Activated T-cell treated with anti-CD3 and anti-CD28 coated beads for 1 hour (primary cell): ENCODE data around the gene TTC39A.

Experiments used
- DNase-seq: peaks from one replicate; pipeline ENCODE4 v3.0.0-alpha.2; 2020; ENCODE audit warnings: low read depth

TTC39A gene

GRCh38 chr1:51330331-51331201 lies at the start of gene TTC39A:
Gene TTC39A, minus strand, starts transcription at chr1:51330562. Its CDS starts 85 bp downstream, at chr1:51330477.
- no peak for DNase-seq

DNA sequence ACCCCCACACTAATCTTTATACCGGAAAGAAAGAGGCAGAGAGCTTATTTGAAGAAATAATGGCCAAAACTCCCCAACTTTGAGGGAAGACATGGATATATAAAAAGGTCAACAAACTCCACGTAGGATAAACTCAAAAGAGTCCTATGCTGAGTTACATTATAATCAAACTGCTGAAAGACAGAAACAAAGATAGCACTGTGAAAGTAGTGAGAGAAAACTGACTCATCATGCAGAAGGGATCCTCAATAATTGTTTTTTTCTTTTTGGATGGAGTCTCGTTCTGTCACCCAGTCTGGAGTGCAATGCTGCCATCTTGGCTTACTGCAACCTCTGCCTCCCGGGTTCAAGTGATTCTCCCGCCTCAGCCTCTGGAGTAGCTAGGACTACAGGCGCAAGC lies 48.5 kb upstream of the TTC39A start:
- no peak for DNase-seq

DNA sequence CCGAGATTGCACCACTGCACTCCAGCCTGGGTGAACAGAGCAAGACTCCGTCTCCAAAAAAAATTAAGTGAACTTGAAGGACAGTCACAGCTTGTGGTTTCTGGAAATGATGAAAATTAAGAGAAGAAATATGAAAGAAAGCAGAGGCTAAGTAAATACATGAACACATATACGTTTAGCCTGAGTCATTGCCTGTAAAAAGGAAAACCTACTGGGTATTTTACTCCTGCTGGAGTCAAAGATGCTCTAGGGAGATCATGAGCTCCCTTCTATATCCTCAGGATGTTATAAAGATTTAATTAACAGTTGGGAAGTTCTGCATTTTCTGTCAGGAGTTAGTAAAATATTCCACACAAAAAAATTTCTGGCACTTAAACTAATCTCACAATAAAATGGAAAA lies 43.5 kb upstream of the TTC39A start:
- DNase-seq = no peak

- DNase-seq = no peak
These were observed 42.2 kb upstream of the TTC39A start for GRCh38 chr1:51372561-51372960.

DNA sequence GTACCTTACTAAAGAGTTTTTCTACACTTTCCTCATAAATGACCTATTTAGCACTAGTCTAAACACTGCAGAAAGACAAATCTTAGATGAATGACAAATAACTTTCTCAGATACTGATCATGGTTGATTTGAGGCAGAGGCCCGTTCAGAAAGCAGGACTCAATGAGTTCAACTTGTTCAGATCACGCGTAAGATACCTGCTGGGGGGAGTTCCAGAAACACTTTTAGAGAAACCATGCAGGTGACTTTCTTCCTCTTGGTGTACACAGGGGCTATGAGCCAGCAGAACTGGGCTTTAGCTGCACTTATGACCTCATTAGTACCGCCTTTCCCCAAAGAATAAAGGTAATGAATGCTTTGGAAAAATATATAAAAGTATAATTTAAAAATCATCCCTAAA lies 38.8 kb upstream of the TTC39A start:
- DNase-seq = no peak

GRCh38 chr1:51365774-51366173 lies 35.4 kb upstream of the TTC39A start:
- no peak for DNase-seq

DNA sequence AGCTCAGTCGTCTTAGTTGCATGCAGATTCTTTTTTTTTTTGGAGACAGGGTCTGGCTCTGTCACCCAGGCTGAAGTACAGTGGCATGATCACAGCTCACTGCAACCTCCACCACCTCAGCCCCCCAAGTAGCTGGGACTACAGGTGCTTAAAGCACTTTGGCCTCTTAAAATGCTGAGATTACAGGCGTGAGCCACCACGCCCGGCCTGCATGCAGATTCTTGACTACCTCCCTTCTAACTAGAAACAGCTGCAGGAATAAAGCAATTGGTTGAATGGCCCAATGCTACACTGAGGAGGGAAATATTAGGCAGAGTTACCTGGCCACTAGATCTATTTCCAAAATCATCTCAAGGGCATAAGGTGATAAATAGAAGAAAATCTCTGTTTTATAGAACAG lies 29.5 kb upstream of the TTC39A start:
- no peak for DNase-seq

DNA sequence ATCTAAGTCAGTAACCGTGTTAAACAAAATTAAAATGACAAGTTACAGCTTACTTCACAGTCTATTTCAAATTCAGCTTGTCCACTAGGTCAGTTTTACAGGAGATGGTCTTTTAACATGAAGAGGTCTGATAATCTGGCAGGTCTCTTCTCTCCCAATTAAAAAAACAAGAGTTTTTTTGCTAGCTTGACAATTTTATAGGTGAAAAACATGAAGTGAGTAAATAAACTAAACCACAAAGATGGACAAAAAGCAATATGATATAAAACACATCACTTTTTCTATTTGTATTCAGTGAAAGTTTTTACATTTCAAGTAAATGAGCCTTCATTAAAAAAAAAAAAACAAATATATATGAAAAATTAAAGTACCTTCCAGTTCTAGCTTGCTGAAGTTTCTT lies 25.0 kb upstream of the TTC39A start:
- no peak for DNase-seq

- DNase-seq = no peak
These were observed 24.1 kb upstream of the TTC39A start for GRCh38 chr1:51354416-51354815.

DNA sequence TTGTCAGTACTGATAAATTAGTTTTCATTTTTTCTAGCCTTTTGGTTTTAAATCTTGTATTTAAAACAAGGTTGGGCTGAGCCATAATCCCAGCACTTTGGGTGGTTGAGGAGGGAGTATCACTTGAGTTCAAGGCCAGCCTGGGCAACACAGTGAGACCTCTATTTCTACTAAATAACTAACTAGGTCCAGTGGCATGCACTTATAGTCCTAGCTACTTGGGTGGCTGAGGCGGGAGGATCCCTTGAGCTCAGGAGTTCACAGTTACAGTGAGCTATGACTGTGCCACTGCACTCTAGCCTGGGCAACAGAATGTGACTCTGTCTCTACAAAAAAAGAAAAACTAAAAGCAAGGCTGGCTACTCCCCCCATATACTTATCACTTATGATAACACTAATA lies 21.5 kb upstream of the TTC39A start:
- DNase-seq = no peak

- no peak for DNase-seq
These were observed 19.5 kb upstream of the TTC39A start for GRCh38 chr1:51349862-51350261.

DNA sequence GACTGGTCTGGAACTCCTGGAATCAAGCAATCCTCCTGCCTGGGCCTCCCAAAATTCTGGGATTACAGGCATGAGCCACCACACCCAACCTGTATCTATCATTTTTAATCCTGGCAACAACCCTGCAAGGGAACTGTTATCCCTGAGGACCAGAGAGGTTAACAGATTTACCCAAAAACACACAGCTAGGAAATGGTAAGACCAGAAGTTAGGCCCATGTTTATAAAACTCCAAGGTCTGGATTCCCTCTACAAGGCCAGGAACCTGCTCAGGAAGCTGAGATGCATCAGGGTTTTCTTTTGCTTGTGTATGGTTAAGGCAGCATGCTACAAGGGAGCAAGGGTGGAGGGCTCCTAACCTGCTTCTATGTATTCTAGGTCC lies 17.8 kb upstream of the TTC39A start:
- no peak for DNase-seq

DNA sequence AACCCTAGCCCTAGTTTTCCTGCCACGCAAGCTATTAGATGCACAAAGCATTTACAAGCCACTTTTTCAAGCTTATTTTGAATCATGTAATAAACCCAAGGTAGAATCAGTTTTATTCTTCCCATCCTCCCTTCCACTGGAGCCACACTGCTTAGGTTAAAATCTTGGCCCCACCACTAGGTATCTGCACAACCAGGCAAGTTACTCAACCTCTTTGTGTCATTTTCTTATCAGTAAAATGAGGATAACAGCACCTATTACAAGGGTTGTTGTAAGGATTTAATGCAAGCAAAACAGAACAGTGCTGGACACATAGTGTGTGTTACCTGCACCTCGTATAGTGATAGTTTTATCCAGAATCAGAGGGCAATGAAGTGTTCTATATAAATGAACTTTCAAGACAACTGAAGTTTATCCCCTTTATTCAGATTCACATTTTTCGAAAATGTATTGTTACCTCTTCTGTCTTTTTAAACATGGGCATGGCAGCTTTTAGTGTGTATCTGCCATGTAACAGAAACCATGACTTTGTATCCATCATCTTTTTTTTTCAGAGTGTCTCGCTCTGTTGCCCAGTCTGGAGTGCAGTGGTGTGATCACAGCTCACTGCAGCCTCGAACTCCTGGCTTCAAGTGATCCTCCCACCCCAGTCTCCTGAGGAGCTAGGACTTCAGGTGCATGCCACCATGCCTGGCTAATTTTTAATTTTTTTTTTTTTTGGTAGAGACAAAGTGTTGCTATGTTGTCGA lies 17.2 kb upstream of the TTC39A start:
- no peak for DNase-seq

DNA sequence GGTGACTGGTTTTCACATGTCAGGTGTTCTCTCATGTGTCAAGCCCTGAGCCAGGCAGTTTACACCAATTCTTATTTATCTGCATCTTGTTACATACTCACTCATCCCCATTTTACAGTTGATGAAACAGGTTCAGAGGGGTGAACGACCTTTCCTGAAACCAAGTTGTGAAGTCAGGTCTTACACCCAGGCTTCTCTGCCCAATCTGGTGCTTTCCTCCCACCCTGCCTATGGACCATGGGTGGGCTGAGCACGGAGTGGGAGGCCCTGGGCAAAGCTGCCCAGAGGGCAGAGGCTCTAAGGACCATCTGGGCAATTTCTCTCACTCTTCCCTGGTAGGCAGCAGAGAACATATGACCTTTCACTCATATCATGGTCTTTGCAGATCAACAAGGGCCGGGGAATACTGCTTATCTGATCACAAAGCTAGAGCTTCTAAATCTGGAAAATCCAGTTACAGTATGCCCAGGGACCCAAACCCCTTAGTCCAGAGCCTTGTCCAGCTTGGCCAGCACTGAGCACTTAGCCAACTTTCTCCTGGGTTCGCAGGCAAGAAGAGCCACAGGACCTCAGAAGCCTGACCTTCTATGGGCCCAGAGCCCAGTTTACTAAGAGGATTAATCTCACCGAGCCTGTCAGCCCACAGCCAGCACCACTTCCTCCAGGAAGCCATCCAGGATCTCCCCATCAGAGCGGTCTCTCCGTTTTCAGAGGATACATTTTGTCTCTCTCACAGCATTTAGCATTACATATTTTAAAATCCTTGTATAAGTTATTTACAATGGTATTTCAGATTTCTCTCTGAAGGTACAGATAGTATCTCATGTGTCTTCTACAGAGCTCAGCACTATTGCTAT lies 16.0 kb upstream of the TTC39A start:
- no peak for DNase-seq

GRCh38 chr1:51345300-51345687 lies 14.9 kb upstream of the TTC39A start:
- no peak for DNase-seq

GRCh38 chr1:51344602-51345299 lies 14.4 kb upstream of the TTC39A start:
- DNase-seq = no peak

GRCh38 chr1:51344276-51344601 lies 13.9 kb upstream of the TTC39A start:
- no peak for DNase-seq

DNA sequence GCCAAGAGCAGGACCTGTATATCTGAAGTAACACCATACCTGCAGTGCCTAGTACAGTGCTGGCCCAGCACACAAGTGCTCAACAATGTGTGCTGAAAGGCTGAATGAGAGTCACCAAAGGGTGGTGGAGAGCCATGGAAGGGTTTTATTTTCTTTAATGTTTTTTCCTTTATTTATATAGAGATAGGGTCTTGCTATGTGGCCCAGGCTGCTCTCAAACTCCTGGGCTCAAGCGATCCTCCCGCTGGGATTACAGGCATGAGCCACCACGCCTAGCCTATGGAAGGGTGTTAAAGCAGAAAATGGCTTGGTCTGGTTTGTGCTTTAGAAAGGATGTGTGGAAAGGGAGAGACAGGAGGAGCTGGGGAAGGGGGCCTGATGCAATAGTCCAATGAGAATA lies 13.3 kb upstream of the TTC39A start:
- DNase-seq = no peak

DNA sequence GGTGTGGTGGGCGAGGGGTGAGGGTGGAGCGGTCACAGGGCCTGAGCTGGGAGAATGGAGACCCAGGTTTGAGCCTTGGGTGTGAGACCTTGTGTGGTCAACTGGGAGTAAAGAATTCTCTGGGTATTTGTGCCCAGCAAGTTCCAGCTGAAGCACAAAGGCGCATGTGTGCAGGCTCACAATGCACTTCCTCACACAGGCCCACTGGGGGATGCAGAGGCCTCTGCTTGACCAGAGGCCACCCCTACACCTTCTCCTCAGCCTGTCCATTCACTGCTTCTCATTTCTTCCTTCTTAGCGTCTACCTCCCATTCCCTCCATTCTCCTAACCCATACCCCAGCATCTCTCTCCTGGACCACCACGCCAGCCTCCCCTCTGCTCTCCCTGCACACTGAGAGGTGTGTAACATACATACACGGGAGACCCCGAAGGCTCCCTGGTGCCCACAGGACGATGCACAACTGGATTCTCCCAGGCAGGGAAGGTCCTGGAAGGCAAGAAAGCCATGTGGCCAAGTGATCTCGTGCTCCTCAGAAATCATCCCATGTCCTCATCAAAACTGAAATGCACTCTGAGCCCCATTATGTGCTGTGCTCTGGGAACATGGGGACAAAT lies 12.3 kb upstream of the TTC39A start:
- no peak for DNase-seq

GRCh38 chr1:51341876-51342496 lies 11.6 kb upstream of the TTC39A start:
- DNase-seq = no peak

GRCh38 chr1:51340380-51340779 lies 10.0 kb upstream of the TTC39A start:
- no peak for DNase-seq
